Nephron (organoid): ENCODE data around the gene HS6ST1.

Experiments used
- H3K27ac Mint-ChIP-seq, 3 experiments: 2 replicates each; pipeline ENCODE4 v1.8.0; 2020; ENCODE audit warnings: mixed read lengths in 3 of 3, mild to moderate bottlenecking in 2 of 3, moderate library complexity in 1 of 3
- H3K27me3 Mint-ChIP-seq: 2 replicates; pipeline ENCODE4 v1.8.0; 2021; ENCODE audit warnings: low read depth, mild to moderate bottlenecking, moderate library complexity, mixed read lengths
- H3K36me3 Mint-ChIP-seq: 2 replicates; pipeline ENCODE4 v1.8.0; 2020; ENCODE audit warnings: low read depth, mixed read lengths
- H3K4me1 Mint-ChIP-seq: 2 replicates; pipeline ENCODE4 v1.8.0; 2020; ENCODE audit warnings: mixed read lengths
- H3K4me3 Mint-ChIP-seq, 3 experiments: 2 replicates each; pipeline ENCODE4 v1.8.0; 2020; ENCODE audit warnings: mild to moderate bottlenecking in 3 of 3, mixed read lengths in 3 of 3, moderate library complexity in 2 of 3
- H3K9me3 Mint-ChIP-seq: 2 replicates; pipeline ENCODE4 v1.8.0; 2020; ENCODE audit warnings: mixed read lengths
- TF ChIP-seq, protein P1 (sequence below), 3 experiments: fragments of 200-600 bp; sonication (generic); IDR thresholded peaks; one replicate each; pipeline ENCODE4 v1.5.0; 2021; ENCODE audit warnings: antibody characterized with exemption in 3 of 3; ENCODE audit not compliant: unreplicated experiment in 3 of 3

The HS6ST1 gene

DNA sequence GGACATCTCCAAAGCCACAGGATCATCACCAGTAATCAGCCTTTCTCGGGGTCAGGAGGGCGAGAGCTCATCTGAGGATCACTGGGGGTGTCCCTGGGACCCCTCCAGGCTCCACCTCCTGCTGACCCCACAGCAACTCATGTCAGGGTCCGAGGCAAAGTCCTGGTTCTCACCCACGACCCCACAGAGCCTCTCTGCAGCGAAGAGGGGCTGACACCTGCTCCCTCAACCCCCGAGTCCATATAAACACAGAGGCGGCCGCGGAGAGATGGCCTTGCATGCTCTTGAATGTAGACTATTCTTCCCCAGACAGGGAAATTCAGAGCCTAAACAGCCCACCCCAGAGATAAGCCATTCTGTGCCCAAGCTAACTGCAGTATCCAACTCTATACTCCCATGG lies 29.9 kb downstream of the HS6ST1 start:
- TF ChIP-seq, protein P1, sequence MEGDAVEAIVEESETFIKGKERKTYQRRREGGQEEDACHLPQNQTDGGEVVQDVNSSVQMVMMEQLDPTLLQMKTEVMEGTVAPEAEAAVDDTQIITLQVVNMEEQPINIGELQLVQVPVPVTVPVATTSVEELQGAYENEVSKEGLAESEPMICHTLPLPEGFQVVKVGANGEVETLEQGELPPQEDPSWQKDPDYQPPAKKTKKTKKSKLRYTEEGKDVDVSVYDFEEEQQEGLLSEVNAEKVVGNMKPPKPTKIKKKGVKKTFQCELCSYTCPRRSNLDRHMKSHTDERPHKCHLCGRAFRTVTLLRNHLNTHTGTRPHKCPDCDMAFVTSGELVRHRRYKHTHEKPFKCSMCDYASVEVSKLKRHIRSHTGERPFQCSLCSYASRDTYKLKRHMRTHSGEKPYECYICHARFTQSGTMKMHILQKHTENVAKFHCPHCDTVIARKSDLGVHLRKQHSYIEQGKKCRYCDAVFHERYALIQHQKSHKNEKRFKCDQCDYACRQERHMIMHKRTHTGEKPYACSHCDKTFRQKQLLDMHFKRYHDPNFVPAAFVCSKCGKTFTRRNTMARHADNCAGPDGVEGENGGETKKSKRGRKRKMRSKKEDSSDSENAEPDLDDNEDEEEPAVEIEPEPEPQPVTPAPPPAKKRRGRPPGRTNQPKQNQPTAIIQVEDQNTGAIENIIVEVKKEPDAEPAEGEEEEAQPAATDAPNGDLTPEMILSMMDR (IDR thresholded peaks at IDR 0.05; ENCODE audit: unreplicated experiment in 3 of 3): no peak
- Mint-ChIP-seq H3K9me3 (peaks cover 4% of the 10 kb centered on the region), H3K4me1 (peaks cover 31% of the 10 kb centered on the region), H3K27ac (no peak overlapping the region), H3K36me3 (peaks cover 4% of the 10 kb centered on the region), H3K27me3 (peaks cover 3% of the 10 kb centered on the region), H3K4me3 (no peak overlapping the region)

DNA sequence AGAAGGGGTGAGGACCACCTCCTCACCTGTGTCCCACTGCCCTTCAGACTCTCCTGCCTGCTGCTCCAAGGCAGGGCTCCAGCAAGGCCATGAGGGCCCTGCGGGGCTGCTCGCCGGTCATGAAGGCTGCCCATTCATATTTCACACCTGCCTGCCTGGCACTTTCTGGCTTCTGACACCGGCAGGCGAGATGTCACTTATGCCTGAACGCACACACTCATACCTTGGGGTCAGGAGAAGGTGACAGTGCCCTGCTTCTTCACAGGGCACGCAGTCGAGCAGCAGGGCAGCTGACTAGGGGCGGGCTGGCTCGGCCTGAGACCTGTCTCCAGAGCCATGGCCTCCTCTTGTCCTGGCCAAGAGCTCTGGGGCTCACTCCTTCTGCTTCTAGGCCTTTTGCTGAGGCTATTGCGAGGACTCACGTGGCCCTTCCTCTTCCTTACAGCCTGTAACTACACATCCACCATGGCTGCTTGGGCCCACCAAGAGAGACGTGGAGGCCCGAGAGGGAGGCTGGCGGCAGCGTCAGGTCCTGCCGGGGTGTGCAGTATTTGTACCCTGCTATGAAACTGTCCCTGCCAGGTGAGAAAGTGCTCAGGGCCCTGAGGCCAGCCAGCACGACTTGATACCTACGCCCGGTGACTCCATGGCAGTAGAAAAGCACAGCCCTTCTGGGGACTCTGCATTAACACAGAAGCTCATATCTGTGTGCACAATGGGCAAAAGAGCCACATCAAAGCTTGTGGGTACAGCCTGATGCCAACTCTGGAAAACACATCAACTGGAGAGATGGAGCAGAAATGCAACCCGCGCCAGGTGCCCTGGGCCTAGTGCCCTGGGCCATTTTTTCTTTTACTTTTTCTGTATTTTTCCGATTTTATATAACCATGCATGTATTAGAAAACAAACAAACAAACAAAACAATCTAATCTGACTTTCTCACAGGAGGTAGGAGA lies 30.6 kb downstream of the HS6ST1 start:
- no peaks in the 10 kb centered on the region for H3K27me3 Mint-ChIP-seq
- H3K36me3 Mint-ChIP-seq: peaks cover 4% of the 10 kb centered on the region
- peaks cover 4% of the 10 kb centered on the region for H3K9me3 Mint-ChIP-seq
- no peak overlapping the region for H3K27ac Mint-ChIP-seq
- no peak overlapping the region for H3K4me3 Mint-ChIP-seq
- TF ChIP-seq, protein P1 (IDR thresholded peaks at IDR 0.05; ENCODE audit: unreplicated experiment in 3 of 3): no peak
- peaks cover 32% of the 10 kb centered on the region for H3K4me1 Mint-ChIP-seq

DNA sequence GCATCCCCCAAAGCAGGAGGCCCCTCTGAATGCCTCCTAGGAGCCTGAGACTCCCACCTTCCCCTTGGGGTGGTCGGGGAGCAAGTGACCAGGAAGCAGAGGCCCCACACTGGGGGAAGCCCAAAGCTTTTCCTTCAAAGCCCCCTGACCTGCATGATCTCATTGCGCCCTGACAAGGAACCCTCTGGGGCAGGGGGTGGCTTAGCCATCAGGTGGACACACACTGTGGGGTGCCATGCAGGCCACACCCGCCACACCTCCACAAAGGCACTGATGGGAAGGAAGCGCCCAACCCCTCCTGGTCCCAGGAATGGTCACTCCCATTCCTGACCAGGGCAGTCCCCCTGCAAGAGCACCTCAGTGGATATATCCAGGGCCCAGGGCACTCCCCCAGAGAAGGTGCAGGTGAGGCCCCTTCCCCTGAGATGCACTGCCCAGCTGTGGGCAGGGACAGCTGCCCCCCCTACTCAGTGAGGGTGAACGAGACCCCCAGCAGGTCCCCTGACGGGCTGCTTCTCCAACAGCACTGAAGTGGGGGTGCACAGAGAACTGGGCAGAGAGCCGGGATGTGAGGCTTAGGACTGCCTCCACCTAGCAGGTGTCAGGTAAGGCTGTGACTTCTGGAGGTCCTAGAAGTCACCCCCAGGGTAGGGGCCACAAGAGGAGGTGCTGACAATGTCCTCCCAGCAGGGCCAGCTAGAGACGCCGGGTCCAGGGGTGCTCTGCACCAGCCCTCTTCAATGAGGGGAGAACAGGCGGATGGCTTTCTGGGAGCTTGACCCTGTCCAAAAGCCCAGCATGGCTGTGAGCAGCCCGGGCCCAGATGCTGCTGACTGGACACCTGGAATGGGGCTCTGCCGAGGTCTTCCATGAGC lies 31.5 kb downstream of the HS6ST1 start:
- Mint-ChIP-seq H3K27me3 (no peaks in the 10 kb centered on the region), H3K4me3 (no peak overlapping the region), H3K27ac (no peak overlapping the region), H3K4me1 (peaks cover 35% of the 10 kb centered on the region), H3K9me3 (peaks cover 4% of the 10 kb centered on the region), H3K36me3 (peaks cover 4% of the 10 kb centered on the region)
- TF ChIP-seq, protein P1 (IDR thresholded peaks at IDR 0.05; ENCODE audit: unreplicated experiment in 3 of 3): no peak

DNA sequence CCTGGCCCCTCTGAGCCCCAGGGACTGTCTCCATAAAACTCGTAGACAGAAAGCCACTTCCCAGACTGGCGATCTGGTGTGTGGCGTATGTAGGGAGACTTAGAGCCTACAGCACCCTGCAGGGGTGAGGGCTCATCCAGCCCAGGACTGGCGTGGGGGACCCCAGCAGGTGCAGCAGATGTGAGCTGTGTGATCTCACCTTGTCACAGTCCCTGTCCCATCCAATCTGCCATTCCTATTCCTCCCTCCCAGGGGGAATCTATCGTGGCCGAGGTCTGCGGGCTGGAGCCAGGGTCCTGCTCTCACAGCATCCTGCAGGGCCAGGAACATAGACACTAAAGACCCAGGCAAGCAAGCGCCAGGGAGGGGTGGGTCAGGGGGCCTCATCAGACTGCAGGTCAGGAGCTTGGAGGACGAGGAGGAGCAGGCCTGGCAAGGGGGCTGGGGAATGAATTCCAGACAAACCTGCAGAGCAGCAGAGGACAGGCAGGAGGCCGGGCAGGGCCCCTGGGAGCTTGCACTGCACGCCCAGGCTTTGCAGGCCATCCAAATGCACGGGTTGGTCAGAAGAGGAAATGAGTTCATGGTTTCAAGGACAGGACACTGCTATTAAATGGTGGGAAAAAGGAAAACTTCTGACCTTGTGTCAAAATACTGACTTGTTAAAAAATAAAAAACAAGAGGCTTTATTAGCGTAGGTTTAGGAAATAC lies 32.5 kb downstream of the HS6ST1 start:
- no peaks in the 10 kb centered on the region for H3K27me3 Mint-ChIP-seq
- peaks cover 38% of the 10 kb centered on the region for H3K4me1 Mint-ChIP-seq
- peaks cover 4% of the 10 kb centered on the region for H3K9me3 Mint-ChIP-seq

DNA sequence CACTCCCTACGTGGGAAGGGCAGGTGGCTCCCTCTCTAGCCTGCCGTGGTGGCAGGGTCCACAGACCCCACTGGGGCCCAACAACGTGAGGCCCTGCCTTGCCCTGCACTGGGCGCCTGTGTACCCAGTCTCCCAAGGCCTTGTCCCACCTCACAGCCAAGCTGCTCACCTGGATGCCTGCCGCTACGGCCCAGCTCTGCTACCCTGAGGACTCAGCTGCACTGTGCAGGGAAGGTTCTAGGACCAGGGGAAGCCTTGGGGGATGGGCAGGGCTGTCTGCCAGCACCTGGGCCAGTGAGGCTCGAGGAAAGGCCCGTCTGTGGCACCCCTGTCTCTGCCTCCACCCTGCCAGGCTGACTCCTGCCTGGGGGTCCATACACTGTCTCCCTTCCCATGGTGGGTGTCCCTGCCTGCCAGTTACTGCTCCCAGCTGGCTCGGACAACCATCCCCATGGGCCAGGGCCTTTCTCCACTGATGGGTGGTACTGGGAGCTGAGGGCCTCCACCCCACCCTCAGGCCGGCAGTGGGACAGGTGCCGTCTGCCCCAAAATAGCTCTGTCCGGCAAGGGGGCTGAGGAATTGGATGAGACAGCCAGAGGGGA lies 33.2 kb downstream of the HS6ST1 start:
- no peak overlapping the region for H3K27ac Mint-ChIP-seq
- H3K27me3 Mint-ChIP-seq: no peaks in the 10 kb centered on the region
- no peak overlapping the region for H3K4me3 Mint-ChIP-seq
- peaks cover 39% of the 10 kb centered on the region for H3K4me1 Mint-ChIP-seq
- TF ChIP-seq, protein P1 (IDR thresholded peaks at IDR 0.05; ENCODE audit: unreplicated experiment in 3 of 3): no peak
- peaks cover 4% of the 10 kb centered on the region for H3K36me3 Mint-ChIP-seq
- peaks cover 4% of the 10 kb centered on the region for H3K9me3 Mint-ChIP-seq

More for the DNA sequence above, 32.5 kb downstream of the HS6ST1 start:
- Mint-ChIP-seq H3K36me3 (peaks cover 4% of the 10 kb centered on the region), H3K27ac (peak overlapping the region in 1 of 3 experiments; percentile 37), H3K4me3 (no peak overlapping the region)
- TF ChIP-seq, protein P1 (IDR thresholded peaks at IDR 0.05; ENCODE audit: unreplicated experiment in 3 of 3): no peak
